H9 (cell line): ENCODE results near the gene VAPA. TPM values are rescaled to one million over a fixed set of nuclear protein-coding genes. Genes with fewer than 3 reads are reported as not detected.

Experiments
- DNase-seq: peaks from one replicate; pipeline ENCODE4 v3.0.0-alpha.2; 2017
- H2AFZ ChIP-seq: one replicate; pipeline ENCODE4 v1.6.1; 2013; ENCODE audit warnings: mild to moderate bottlenecking, low read length, control low read depth, moderate library complexity
- H2AK5ac ChIP-seq: 2 replicates; pipeline ENCODE4 v1.6.1; 2013; ENCODE audit warnings: low read length, control low read depth, mixed read lengths; ENCODE audit not compliant: insufficient read length
- H2BK120ac ChIP-seq: one replicate; pipeline ENCODE4 v1.6.1; 2013; ENCODE audit warnings: low read depth, mild to moderate bottlenecking, low read length, control low read depth, inconsistent platforms; ENCODE audit not compliant: poor library complexity, severe bottlenecking
- H2BK12ac ChIP-seq: 2 replicates; pipeline ENCODE4 v1.6.1; 2013; ENCODE audit warnings: low read length, control low read depth, mixed read lengths, low read depth; ENCODE audit not compliant: insufficient read length
- H2BK15ac ChIP-seq: 2 replicates; pipeline ENCODE4 v1.6.1; 2013; ENCODE audit warnings: low read depth, low read length, control low read depth
- H2BK20ac ChIP-seq: one replicate; pipeline ENCODE4 v1.6.1; 2013; ENCODE audit warnings: low read depth, mild to moderate bottlenecking, low read length, control low read depth, inconsistent platforms; ENCODE audit not compliant: poor library complexity, severe bottlenecking
- H2BK5ac ChIP-seq: 2 replicates; pipeline ENCODE4 v1.6.1; 2013; ENCODE audit warnings: low read length, control low read depth, mixed read lengths; ENCODE audit not compliant: insufficient read length
- H3K14ac ChIP-seq: 2 replicates; pipeline ENCODE4 v1.6.1; 2013; ENCODE audit warnings: low read length, control low read depth; ENCODE audit not compliant: insufficient read depth
- H3K18ac ChIP-seq: 2 replicates; pipeline ENCODE4 v1.6.1; 2013; ENCODE audit warnings: low read depth, mild to moderate bottlenecking, mixed read lengths, low read length, control low read depth; ENCODE audit not compliant: insufficient read length
- H3K23ac ChIP-seq: 2 replicates; pipeline ENCODE4 v1.6.1; 2013; ENCODE audit warnings: low read length, control low read depth, mixed read lengths, low read depth; ENCODE audit not compliant: insufficient read length
- H3K23me2 ChIP-seq: 2 replicates; pipeline ENCODE4 v1.6.1; 2013; ENCODE audit warnings: low read depth, mild to moderate bottlenecking, mixed read lengths, low read length, control low read depth; ENCODE audit not compliant: insufficient read length, poor library complexity, severe bottlenecking
- H3K27ac ChIP-seq: 2 replicates; pipeline ENCODE4 v1.5.1; 2013; ENCODE audit warnings: low read length, control low read depth, mixed read lengths, low read depth; ENCODE audit not compliant: insufficient read length
- H3K27me3 ChIP-seq: 2 replicates; pipeline ENCODE4 v1.6.1; 2013; ENCODE audit warnings: low read length, control low read depth, inconsistent platforms; ENCODE audit not compliant: insufficient read depth
- H3K4ac ChIP-seq: 2 replicates; pipeline ENCODE4 v1.6.1; 2013; ENCODE audit warnings: low read depth, mild to moderate bottlenecking, control low read depth, inconsistent platforms, low read length, moderate library complexity
- H3K4me1 ChIP-seq: 2 replicates; pipeline ENCODE4 v1.6.1; 2013; ENCODE audit warnings: low read length, control low read depth, inconsistent platforms; ENCODE audit not compliant: insufficient read depth
- H3K4me2 ChIP-seq: 2 replicates; pipeline ENCODE4 v1.6.1; 2013; ENCODE audit warnings: low read length, control low read depth, mixed read lengths; ENCODE audit not compliant: insufficient read length, insufficient read depth
- H3K56ac ChIP-seq: 2 replicates; pipeline ENCODE4 v1.6.1; 2013; ENCODE audit warnings: low read depth, mild to moderate bottlenecking, mixed read lengths, low read length, control low read depth; ENCODE audit not compliant: insufficient read length
- H3K79me1 ChIP-seq: 2 replicates; pipeline ENCODE4 v1.6.1; 2013; ENCODE audit warnings: low read depth, mild to moderate bottlenecking, moderate library complexity, low read length, control low read depth, inconsistent platforms; ENCODE audit not compliant: insufficient read depth, poor library complexity, severe bottlenecking
- H3K79me2 ChIP-seq: 2 replicates; pipeline ENCODE4 v1.6.1; 2013; ENCODE audit warnings: low read length, control low read depth, inconsistent platforms; ENCODE audit not compliant: insufficient read depth
- H3K9ac ChIP-seq: 2 replicates; pipeline ENCODE4 v1.6.1; 2013; ENCODE audit warnings: low read length, control low read depth, mixed read lengths; ENCODE audit not compliant: insufficient read length; ENCODE audit errors: extremely low read depth
- H3K9me3 ChIP-seq: one replicate; pipeline ENCODE4 v1.6.1; 2013; ENCODE audit warnings: low read depth, low read length, inconsistent platforms; ENCODE audit not compliant: control insufficient read depth
- H3T11ph ChIP-seq: one replicate; pipeline ENCODE4 v1.6.1; 2013; ENCODE audit warnings: mild to moderate bottlenecking, low read length, control low read depth, inconsistent platforms
- H4K20me1 ChIP-seq: one replicate; pipeline ENCODE4 v1.6.1; 2013; ENCODE audit not compliant: control insufficient read depth, insufficient read length, insufficient read depth
- H4K5ac ChIP-seq: 2 replicates; pipeline ENCODE4 v1.6.1; 2013; ENCODE audit warnings: low read depth, mild to moderate bottlenecking, mixed read lengths, low read length, control low read depth; ENCODE audit not compliant: insufficient read length
- H4K8ac ChIP-seq: replicated peaks from 2 replicates; pipeline ENCODE4 v1.6.1; 2013; ENCODE audit warnings: low read length, control low read depth, mixed read lengths, low read depth; ENCODE audit not compliant: insufficient read length
- H4K91ac ChIP-seq: 2 replicates; pipeline ENCODE4 v1.6.1; 2013; ENCODE audit warnings: low read depth, mild to moderate bottlenecking, moderate library complexity, mixed read lengths, low read length, control low read depth; ENCODE audit not compliant: insufficient read length
- H3K27ac Mint-ChIP-seq, 3 experiments: 2 replicates in 2 of 3; 3 replicates in 1 of 3; pipeline ENCODE4 v1.8.0; 2020 to 2021; ENCODE audit warnings: mixed read lengths in 3 of 3, mild to moderate bottlenecking in 1 of 3, moderate library complexity in 1 of 3
- H3K27me3 Mint-ChIP-seq: 2 replicates; pipeline ENCODE4 v1.8.0; 2021; ENCODE audit warnings: low read depth, mild to moderate bottlenecking, moderate library complexity, mixed read lengths
- H3K36me3 Mint-ChIP-seq, 3 experiments: 2 replicates in 2 of 3; 3 replicates in 1 of 3; pipeline ENCODE4 v1.8.0; 2020 to 2021; ENCODE audit warnings: low read depth in 3 of 3, mixed read lengths in 3 of 3; ENCODE audit not compliant: insufficient read depth in 1 of 3
- H3K4me1 Mint-ChIP-seq, 2 experiments: 2 replicates each; pipeline ENCODE4 v1.8.0; 2020; ENCODE audit warnings: mixed read lengths in 2 of 2
- H3K4me3 Mint-ChIP-seq, 2 experiments: 2 replicates in 1 of 2; 3 replicates in 1 of 2; pipeline ENCODE4 v1.8.0; 2020 to 2021; ENCODE audit warnings: mild to moderate bottlenecking in 2 of 2, mixed read lengths in 2 of 2, moderate library complexity in 1 of 2
- H3K9me3 Mint-ChIP-seq, 2 experiments: 2 replicates in 1 of 2; 3 replicates in 1 of 2; pipeline ENCODE4 v1.8.0; 2020; ENCODE audit warnings: mild to moderate bottlenecking in 2 of 2, mixed read lengths in 2 of 2, moderate library complexity in 1 of 2
- CTCF ChIP-seq: fragments of 200-600 bp; sonication (generic); conservative IDR thresholded peaks from 3 replicates; pipeline ENCODE4 v1.8.0; 2021; ENCODE audit warnings: antibody characterized with exemption, mild to moderate bottlenecking
- WGBS: extraction: QIAGEN DNeasy Blood & Tissue Kit; methylation state at CpG from one replicate; pipeline ENCODE4 v1.1.7; 2013; ENCODE audit warnings: missing lambda C conversion rate, low lambda C conversion rate, mixed read lengths; ENCODE audit not compliant: insufficient read length; ENCODE audit errors: extremely low coverage; 5-methylcytosine and 5-hydroxymethylcytosine counted together
- total RNA-seq: library from RNA; stranded (reverse); gene quantifications from 2 replicates; pipeline ENCODE4 v1.2.1, GENCODE V29; 2021

VAPA gene
- total RNA-seq, 1 experiment from 2014 or later, result 141 TPM

- H3K56ac ChIP-seq, result no peak overlapping the region
- H3K23ac ChIP-seq, result no peak overlapping the region
- no peak overlapping the region for H2BK20ac ChIP-seq
- H3K4me2 ChIP-seq, result no peak overlapping the region
- Mint-ChIP-seq H3K27me3 (peaks cover 2% of the 10 kb centered on the region; the same call in 1 of the 2 replicates), H3K36me3 (no peaks in the 10 kb centered on the region), H3K4me3 (no peak overlapping the region), H3K4me1 (peaks cover 11 to 16% of the 10 kb centered on the region in 2 experiments), H3K27ac (no peak overlapping the region), H3K9me3 (peaks cover 0 to 3% of the 10 kb centered on the region in 2 experiments; a peak in 1 of 5 replicates)
- H3K9ac ChIP-seq, result no peak overlapping the region
- no peaks in the 10 kb centered on the region for H4K20me1 ChIP-seq
- no peak overlapping the region for H2BK120ac ChIP-seq
- H3K27me3 ChIP-seq, result no peaks in the 10 kb centered on the region
- no CpG with 5 or more reads among the region's 10 CpGs for WGBS
- no peak overlapping the region for H3T11ph ChIP-seq
- DNase-seq, result no peak
- H3K9me3 ChIP-seq, result no peaks in the 10 kb centered on the region
- no peak overlapping the region for H2AK5ac ChIP-seq
- no peak overlapping the region for H4K8ac ChIP-seq
- no peak overlapping the region for H3K27ac ChIP-seq
- no peak overlapping the region for H3K18ac ChIP-seq
- H3K14ac ChIP-seq, result no peak overlapping the region
- no peaks in the 10 kb centered on the region for H3K79me1 ChIP-seq
- no peaks in the 10 kb centered on the region for H3K79me2 ChIP-seq
- H3K4ac ChIP-seq, result no peak overlapping the region
- H4K91ac ChIP-seq, result no peak overlapping the region
- no peak overlapping the region for H2BK12ac ChIP-seq
- H3K4me1 ChIP-seq, result peaks cover 3% of the 10 kb centered on the region; the same call in 1 of the 2 replicates
- H2BK15ac ChIP-seq, result no peak overlapping the region
- TF ChIP-seq CTCF, result no peak
- H2BK5ac ChIP-seq, result no peak overlapping the region
- H3K23me2 ChIP-seq, result no peaks in the 10 kb centered on the region
- H2AFZ ChIP-seq, result no peak overlapping the region
- H4K5ac ChIP-seq, result no peak overlapping the region
These were observed 11.0 kb upstream of the VAPA start for GRCh38 chr18:9902832-9903231.
